Osteoblast (primary cell): ENCODE measurements around the gene TEX52. TPM values are rescaled to one million over a fixed set of nuclear protein-coding genes. Genes with fewer than 3 reads are reported as not detected.

Source experiments
- DNase-seq: peaks from one replicate; pipeline ENCODE4 v3.0.0; 2011; ENCODE audit warnings: low spot score, mixed read lengths; ENCODE audit not compliant: insufficient read length; ENCODE audit errors: missing footprints
- H2AFZ ChIP-seq: 2 replicates; pipeline ENCODE4 v1.6.0; 2011; ENCODE audit warnings: mild to moderate bottlenecking, low read length
- H3K27ac ChIP-seq: 2 replicates; pipeline ENCODE4 v1.5.1; 2011; ENCODE audit warnings: mild to moderate bottlenecking, low read depth, low read length, moderate library complexity
- H3K27me3 ChIP-seq: 2 replicates; pipeline ENCODE4 v1.6.0; 2012; ENCODE audit warnings: mild to moderate bottlenecking, control low read depth, inconsistent platforms, low read length, moderate library complexity; ENCODE audit not compliant: insufficient read depth
- H3K36me3 ChIP-seq: 2 replicates; pipeline ENCODE4 v1.5.1; 2011; ENCODE audit warnings: mild to moderate bottlenecking, low read length, control low read depth, moderate library complexity; ENCODE audit not compliant: insufficient read depth
- H3K4me1 ChIP-seq: 2 replicates; pipeline ENCODE4 v1.5.1; 2011; ENCODE audit warnings: mild to moderate bottlenecking, low read length, control low read depth, moderate library complexity; ENCODE audit not compliant: insufficient read depth
- H3K4me2 ChIP-seq: 2 replicates; pipeline ENCODE4 v1.6.0; 2011; ENCODE audit warnings: mild to moderate bottlenecking, low read length; ENCODE audit not compliant: insufficient read depth
- H3K4me3 ChIP-seq: fragments of 200-600 bp; sonication (generic); 3 replicates; pipeline ENCODE4 v1.5.1; 2012; ENCODE audit warnings: mild to moderate bottlenecking, low read length, inconsistent platforms; ENCODE audit not compliant: insufficient read depth
- H3K79me2 ChIP-seq: 2 replicates; pipeline ENCODE4 v1.6.0; 2012; ENCODE audit warnings: mild to moderate bottlenecking, low read length, control low read depth, inconsistent platforms; ENCODE audit not compliant: insufficient read depth
- H3K9me3 ChIP-seq: 2 replicates; pipeline ENCODE4 v1.5.1; 2011; ENCODE audit warnings: low read depth, low read length, control low read depth
- H4K20me1 ChIP-seq: 2 replicates; pipeline ENCODE4 v1.6.0; 2012; ENCODE audit warnings: mild to moderate bottlenecking, low read length, control low read depth; ENCODE audit not compliant: insufficient read depth
- total RNA-seq: library from RNA; depleted of rRNA; stranded (reverse); fragments of >200 nt; gene quantifications from 2 replicates; pipeline ENCODE4 v1.2.3, GENCODE V29; 2012
- TF ChIP-seq, protein P1 (sequence below): IDR thresholded peaks from 2 replicates; pipeline ENCODE4 v1.5.1; 2011; ENCODE audit warnings: mild to moderate bottlenecking, low read depth, low read length, moderate library complexity; ENCODE audit errors: extremely low read depth

TEX52 gene
- total RNA-seq, 1 donor, result not detected

DNA sequence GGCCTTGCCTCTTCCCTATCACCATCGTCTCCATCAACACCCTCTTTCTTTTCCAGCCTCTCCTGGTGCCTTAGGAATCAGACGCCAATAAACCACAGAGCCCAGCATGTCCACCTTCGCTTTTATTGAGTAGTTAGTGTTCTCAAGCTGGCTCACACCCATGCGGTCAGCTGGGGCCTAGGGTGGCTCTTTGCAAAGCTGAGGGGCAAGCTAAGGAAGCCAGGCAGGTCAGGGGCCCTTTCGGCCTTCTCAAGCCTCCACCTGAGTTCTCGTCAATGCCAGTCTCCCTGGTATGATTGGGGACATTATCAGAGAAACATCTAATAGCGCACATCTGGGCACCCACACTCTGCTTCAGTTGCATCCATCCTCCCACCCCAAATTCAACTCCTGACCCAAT lies 737 bp upstream of the TEX52 start:
- Histone ChIP-seq H2AFZ (no peak overlapping the region), H4K20me1 (no peaks in the 10 kb centered on the region), H3K4me2 (no peak overlapping the region), H3K27ac (no peak overlapping the region), H3K27me3 (no peaks in the 10 kb centered on the region), H3K4me1 (no peaks in the 10 kb centered on the region), H3K9me3 (no peaks in the 10 kb centered on the region), H3K36me3 (peaks cover 5% of the 10 kb centered on the region), H3K4me3 (no peak overlapping the region), H3K79me2 (no peaks in the 10 kb centered on the region)
- DNase-seq, result no peak
- TF ChIP-seq, protein P1, sequence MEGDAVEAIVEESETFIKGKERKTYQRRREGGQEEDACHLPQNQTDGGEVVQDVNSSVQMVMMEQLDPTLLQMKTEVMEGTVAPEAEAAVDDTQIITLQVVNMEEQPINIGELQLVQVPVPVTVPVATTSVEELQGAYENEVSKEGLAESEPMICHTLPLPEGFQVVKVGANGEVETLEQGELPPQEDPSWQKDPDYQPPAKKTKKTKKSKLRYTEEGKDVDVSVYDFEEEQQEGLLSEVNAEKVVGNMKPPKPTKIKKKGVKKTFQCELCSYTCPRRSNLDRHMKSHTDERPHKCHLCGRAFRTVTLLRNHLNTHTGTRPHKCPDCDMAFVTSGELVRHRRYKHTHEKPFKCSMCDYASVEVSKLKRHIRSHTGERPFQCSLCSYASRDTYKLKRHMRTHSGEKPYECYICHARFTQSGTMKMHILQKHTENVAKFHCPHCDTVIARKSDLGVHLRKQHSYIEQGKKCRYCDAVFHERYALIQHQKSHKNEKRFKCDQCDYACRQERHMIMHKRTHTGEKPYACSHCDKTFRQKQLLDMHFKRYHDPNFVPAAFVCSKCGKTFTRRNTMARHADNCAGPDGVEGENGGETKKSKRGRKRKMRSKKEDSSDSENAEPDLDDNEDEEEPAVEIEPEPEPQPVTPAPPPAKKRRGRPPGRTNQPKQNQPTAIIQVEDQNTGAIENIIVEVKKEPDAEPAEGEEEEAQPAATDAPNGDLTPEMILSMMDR, result no peak

DNA sequence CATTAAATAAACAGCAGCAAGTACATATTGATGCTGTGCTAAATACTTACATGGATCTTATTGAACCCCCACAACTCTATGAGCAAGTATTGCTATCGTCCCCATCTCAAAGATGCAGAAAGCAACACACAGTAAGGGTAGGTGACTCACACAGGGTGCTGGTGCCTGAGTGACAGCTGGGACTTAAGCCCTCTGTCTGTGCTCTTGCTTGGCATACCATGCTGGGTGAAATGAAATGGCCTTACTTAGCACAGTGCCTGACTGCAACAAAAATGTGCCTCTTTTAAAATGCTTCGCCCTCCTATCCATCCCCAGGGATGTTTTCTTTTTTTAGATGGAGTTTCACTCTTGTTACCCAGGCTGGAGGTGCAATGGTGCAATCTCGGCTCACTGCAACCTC lies 788 bp downstream of the TEX52 start:
- H3K9me3 ChIP-seq, result no peaks in the 10 kb centered on the region
- DNase-seq, result no peak

DNA sequence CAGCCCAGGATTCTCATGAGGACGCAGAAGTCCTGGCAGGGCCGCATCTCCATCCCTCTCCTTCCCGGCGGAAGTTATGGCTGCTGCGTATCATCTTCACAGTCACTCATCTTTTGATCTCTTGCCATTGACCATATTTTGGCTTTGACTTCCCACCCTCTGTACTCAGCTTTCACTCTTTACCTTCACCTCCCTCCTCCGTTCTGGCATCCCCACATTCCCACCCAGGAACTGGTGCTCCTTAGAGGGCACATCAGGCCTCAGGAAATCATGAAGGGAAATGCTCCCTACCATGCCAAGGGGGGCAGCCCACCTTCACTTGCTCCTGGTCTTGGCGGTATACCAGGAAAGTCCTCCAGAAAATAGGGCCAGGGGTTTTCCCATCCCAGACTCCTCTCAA lies 1.3 kb downstream of the TEX52 start:
- no peaks in the 10 kb centered on the region for H4K20me1 ChIP-seq
- no peak overlapping the region for H3K4me3 ChIP-seq
- no peak overlapping the region for H3K4me2 ChIP-seq
- no peaks in the 10 kb centered on the region for H3K79me2 ChIP-seq
- H3K36me3 ChIP-seq, result peaks cover 5% of the 10 kb centered on the region
- no peak overlapping the region for H2AFZ ChIP-seq
- H3K4me1 ChIP-seq, result no peaks in the 10 kb centered on the region
- no peaks in the 10 kb centered on the region for H3K27me3 ChIP-seq
- DNase-seq, result no peak
- TF ChIP-seq, protein P1, result no peak
- no peaks in the 10 kb centered on the region for H3K9me3 ChIP-seq
- H3K27ac ChIP-seq, result no peak overlapping the region

More for the DNA sequence above, 788 bp downstream of the TEX52 start:
- Histone ChIP-seq H3K36me3 (peaks cover 5% of the 10 kb centered on the region), H3K4me3 (no peak overlapping the region), H2AFZ (no peak overlapping the region), H4K20me1 (no peaks in the 10 kb centered on the region), H3K4me2 (no peak overlapping the region), H3K27me3 (no peaks in the 10 kb centered on the region), H3K79me2 (no peaks in the 10 kb centered on the region), H3K4me1 (no peaks in the 10 kb centered on the region), H3K27ac (no peak overlapping the region)
- TF ChIP-seq, protein P1, result no peak

DNA sequence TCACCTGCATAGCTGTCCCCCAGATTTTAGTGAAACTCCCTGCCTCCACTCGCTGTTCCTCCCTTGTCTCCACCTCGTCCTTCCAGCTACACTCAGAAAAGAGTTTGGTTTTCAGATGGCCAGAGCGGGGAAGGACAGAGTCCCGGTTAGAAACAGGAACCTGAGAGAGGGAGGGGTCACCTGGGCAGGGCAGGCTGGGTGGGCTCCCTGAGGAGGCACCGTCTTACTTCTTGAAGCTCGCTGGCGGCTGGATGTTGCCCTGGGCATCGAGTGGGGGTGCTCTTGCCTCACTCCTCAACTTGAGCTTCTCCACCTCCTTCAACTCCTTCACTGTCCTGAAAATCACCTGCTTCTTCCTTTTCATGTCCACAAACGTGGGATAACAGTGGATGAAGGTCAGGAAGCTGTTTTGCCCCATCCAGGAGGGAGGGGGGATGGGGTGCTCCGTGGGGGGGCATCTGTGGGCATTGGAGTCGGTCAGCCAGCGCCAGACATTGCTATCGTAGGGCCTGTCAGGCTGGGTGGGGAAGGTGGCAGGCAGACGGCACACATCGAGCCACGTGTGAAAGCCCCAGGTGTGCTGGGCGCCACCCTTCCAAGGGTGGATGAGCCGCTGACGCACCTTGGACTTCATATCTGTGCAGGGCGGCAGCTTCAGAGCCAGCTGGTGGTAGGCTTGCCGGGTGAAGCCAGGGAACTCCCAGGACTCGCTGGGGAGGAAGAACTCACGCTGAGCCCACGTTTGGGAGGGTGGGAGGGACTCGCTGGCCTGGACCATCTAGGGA lies 2.0 kb downstream of the TEX52 start:
- Histone ChIP-seq H3K36me3 (peaks cover 5% of the 10 kb centered on the region), H3K27ac (no peak overlapping the region), H4K20me1 (no peaks in the 10 kb centered on the region), H2AFZ (no peak overlapping the region), H3K27me3 (no peaks in the 10 kb centered on the region), H3K4me2 (no peak overlapping the region), H3K4me3 (no peak overlapping the region), H3K79me2 (no peaks in the 10 kb centered on the region), H3K4me1 (peaks cover 5% of the 10 kb centered on the region), H3K9me3 (no peaks in the 10 kb centered on the region)
- TF ChIP-seq, protein P1, result no peak
- no peak for DNase-seq
